Raji (cell line): ENCODE measurements around the gene LRRC66.

Experiments
- POLR2A ChIP-seq: IDR thresholded peaks from 2 replicates; pipeline ENCODE4 v1.6.1; 2011; ENCODE audit warnings: low read depth, low read length, control low read depth; ENCODE audit not compliant: insufficient read depth

The LRRC66 gene

GRCh38 chr4:51995647-51996220, 24.4 kb downstream of the LRRC66 start:
- TF ChIP-seq POLR2A: no peak

- no peak for TF ChIP-seq POLR2A
These were observed 54.3 kb downstream of the LRRC66 start for GRCh38 chr4:51965862-51966261.

GRCh38 chr4:51963841-51964517, 56.2 kb downstream of the LRRC66 start:
- TF ChIP-seq POLR2A: no peak

GRCh38 chr4:51960486-51960885, 59.7 kb downstream of the LRRC66 start:
- TF ChIP-seq POLR2A: no peak

DNA sequence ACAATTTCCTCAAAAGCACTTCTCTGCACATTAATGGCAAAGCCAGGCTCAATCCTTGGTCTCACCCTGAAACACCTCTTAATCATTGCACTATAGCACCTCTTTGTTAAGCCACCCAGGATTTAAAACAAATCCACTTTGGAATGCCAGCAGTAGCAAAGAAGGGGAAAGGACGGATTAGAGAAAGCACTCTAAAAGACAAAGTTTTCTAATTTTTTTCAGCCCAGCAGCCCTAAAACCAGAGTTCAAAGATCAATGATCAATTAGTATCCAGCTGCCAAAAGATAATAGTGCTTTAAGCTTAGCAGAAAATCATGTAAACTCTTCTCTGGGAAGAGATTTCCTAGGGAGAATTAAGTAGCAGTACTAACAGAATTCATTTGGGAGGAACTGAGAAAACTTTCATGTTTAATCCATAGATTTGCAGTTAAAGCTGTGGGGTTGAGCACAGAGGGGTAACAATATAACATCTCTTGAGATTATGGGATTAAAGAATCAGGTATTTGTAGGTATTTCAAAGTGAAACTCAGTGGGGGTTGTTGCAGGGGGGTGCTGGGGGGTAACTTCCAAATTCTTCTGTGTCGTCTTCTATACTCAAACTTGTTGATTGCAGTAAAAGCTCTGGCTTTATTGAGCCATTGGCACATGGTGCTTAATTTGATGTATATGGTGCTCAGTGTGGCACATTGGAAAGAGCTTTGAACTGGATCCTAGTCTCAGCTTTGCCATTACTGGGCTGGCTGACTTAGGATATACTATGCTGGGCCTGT, 61.8 kb downstream of the LRRC66 start:
- TF ChIP-seq POLR2A: no peak
